ENCODE measurements around the gene JAG1.

Gene JAG1

GRCh38 chr20:10663756-10664155 lies 10.0 kb downstream of the JAG1 start:
- TF ChIP-seq REST (IDR thresholded peaks at IDR 0.05; ENCODE audit: low read depth) (no peak), FOXM1 (IDR thresholded peaks at IDR 0.05; ENCODE audit: borderline replicate concordance, low read depth) (no peak), ZBTB7A (IDR thresholded peaks at IDR 0.05; ENCODE audit: low read depth) (no peak), TEAD4 (IDR thresholded peaks at IDR 0.05) (no peak), CEBPB (IDR thresholded peaks at IDR 0.05) (no peak)

- TF ChIP-seq REST (IDR thresholded peaks at IDR 0.05; ENCODE audit: low read depth) = no peak
- no peak for TF ChIP-seq RAD21 (IDR thresholded peaks at IDR 0.05; ENCODE audit: low read depth)
These were observed 10.9 kb downstream of the JAG1 start for GRCh38 chr20:10662661-10663458.

GRCh38 chr20:10662151-10662550 lies 11.6 kb downstream of the JAG1 start:
- TF ChIP-seq TCF12 (IDR thresholded peaks at IDR 0.05; ENCODE audit: low read depth) (no peak), USF1 (IDR thresholded peaks at IDR 0.05) (no peak), CEBPB (IDR thresholded peaks at IDR 0.05) (no peak), ZBTB7A (IDR thresholded peaks at IDR 0.05; ENCODE audit: low read depth) (no peak), EP300 (IDR thresholded peaks at IDR 0.05; ENCODE audit: borderline replicate concordance) (no peak), EGR1 (IDR thresholded peaks at IDR 0.05) (no peak)

- no peak for TF ChIP-seq TCF12 (IDR thresholded peaks at IDR 0.05; ENCODE audit: low read depth)
- no peak for TF ChIP-seq ZBTB7A (IDR thresholded peaks at IDR 0.05; ENCODE audit: low read depth)
- no peak for TF ChIP-seq USF1 (IDR thresholded peaks at IDR 0.05)
- TF ChIP-seq EP300 (IDR thresholded peaks at IDR 0.05; ENCODE audit: borderline replicate concordance) = no peak
- no peak for TF ChIP-seq RAD21 (IDR thresholded peaks at IDR 0.05; ENCODE audit: low read depth)
- no peak for TF ChIP-seq TAF1 (IDR thresholded peaks at IDR 0.05; ENCODE audit: low read depth)
These were observed 12.5 kb downstream of the JAG1 start for GRCh38 chr20:10661261-10661660.

GRCh38 chr20:10660661-10661060 lies 13.1 kb downstream of the JAG1 start:
- no peak for TF ChIP-seq CEBPB (IDR thresholded peaks at IDR 0.05)
- no peak for TF ChIP-seq MAX (IDR thresholded peaks at IDR 0.05)
- TF ChIP-seq TEAD4 (IDR thresholded peaks at IDR 0.05) = no peak
- no peak for TF ChIP-seq FOXM1 (IDR thresholded peaks at IDR 0.05; ENCODE audit: borderline replicate concordance, low read depth)
- no peak for TF ChIP-seq EGR1 (IDR thresholded peaks at IDR 0.05)
- TF ChIP-seq TAF1 (IDR thresholded peaks at IDR 0.05; ENCODE audit: low read depth) = no peak
- no peak for TF ChIP-seq CREB1 (IDR thresholded peaks at IDR 0.05; ENCODE audit: low read depth)
- no peak for TF ChIP-seq ZBTB7A (IDR thresholded peaks at IDR 0.05; ENCODE audit: low read depth)
- no peak for TF ChIP-seq REST (IDR thresholded peaks at IDR 0.05; ENCODE audit: low read depth)
- TF ChIP-seq NFIC (IDR thresholded peaks at IDR 0.05) = no peak
- TF ChIP-seq TCF12 (IDR thresholded peaks at IDR 0.05; ENCODE audit: low read depth) = no peak
- no peak for TF ChIP-seq USF1 (IDR thresholded peaks at IDR 0.05)
- no peak for TF ChIP-seq EP300 (IDR thresholded peaks at IDR 0.05; ENCODE audit: borderline replicate concordance)
- TF ChIP-seq YY1 (IDR thresholded peaks at IDR 0.05; ENCODE audit: low read depth) = no peak
- no peak for TF ChIP-seq RAD21 (IDR thresholded peaks at IDR 0.05; ENCODE audit: low read depth)

Data from Ishikawa (cell line).